HG03045 (cell line): ENCODE data around the gene OST4.
"Not testable (repeated sequence)": the region's sequence is repeated elsewhere in the genome, so short reads cannot be mapped to it uniquely, and the experiment has no call there.

Source experiments
- ATAC-seq: cut with Tn5 transposase; IDR thresholded peaks from one replicate; pipeline ENCODE4 v1.9.1; 2021; ENCODE audit warnings: mild to moderate bottlenecking, moderate library complexity; ENCODE audit not compliant: unreplicated experiment

The OST4 gene

DNA sequence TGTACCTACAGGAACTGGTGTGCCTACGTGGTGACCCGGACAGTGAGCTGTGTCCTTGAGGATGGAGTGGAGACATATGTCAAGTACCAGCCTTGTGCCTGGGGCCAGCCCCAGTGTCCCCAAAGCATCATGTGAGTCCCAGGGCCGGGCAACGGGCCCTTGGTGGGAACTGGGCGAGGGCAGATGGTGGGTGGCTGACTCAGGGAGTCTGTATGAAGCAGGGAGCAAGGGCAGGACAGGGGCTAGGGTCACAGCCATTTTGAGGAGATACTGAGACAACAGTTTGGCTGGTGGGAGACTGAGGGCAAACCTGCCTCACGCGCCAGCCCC is 8.7 kb upstream of the OST4 start:
- no peak for ATAC-seq

DNA sequence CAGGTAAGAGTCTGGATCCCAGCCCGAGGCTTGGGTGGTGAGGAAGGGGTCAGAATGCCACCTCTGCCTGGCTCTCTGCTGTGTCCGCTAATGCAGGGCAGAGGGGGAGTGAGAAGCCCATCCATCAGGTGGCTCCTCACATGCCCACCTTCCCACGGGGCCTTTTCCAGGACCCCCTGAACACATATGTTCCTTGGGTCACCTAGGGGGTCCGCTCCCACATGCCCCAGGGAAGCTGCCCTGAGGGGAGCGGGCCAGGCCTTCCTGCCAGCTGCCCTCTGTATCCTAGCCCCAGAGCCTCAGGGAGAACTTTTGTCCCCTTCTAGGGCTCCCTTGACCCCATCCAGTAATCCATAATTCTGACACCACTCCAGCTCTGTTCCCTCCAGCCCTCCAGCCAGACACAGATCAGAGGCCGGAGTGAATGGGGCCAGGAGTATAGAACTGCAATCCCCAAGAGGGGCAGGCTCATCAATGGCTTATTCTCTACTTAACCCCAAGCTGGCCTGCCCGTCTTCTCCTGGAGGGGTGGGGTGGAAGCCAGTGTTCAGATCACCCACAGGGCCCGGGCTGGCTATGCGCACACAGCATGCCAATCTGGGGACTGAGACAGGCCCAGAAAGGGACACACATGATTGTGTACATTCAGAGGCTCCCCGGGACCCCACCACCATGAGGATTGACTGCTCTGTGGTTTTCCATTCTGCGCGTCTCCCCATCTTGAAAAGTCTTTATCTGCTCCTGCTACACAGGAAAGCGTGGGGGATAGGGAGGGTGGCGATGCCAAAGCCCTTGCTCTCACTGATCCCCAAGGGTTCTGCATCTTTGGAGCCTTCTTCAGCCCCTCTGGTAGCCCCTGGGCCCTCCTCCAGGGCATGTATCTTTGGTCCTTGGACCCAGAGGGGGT is 8.0 kb upstream of the OST4 start:
- ATAC-seq, result no peak

DNA sequence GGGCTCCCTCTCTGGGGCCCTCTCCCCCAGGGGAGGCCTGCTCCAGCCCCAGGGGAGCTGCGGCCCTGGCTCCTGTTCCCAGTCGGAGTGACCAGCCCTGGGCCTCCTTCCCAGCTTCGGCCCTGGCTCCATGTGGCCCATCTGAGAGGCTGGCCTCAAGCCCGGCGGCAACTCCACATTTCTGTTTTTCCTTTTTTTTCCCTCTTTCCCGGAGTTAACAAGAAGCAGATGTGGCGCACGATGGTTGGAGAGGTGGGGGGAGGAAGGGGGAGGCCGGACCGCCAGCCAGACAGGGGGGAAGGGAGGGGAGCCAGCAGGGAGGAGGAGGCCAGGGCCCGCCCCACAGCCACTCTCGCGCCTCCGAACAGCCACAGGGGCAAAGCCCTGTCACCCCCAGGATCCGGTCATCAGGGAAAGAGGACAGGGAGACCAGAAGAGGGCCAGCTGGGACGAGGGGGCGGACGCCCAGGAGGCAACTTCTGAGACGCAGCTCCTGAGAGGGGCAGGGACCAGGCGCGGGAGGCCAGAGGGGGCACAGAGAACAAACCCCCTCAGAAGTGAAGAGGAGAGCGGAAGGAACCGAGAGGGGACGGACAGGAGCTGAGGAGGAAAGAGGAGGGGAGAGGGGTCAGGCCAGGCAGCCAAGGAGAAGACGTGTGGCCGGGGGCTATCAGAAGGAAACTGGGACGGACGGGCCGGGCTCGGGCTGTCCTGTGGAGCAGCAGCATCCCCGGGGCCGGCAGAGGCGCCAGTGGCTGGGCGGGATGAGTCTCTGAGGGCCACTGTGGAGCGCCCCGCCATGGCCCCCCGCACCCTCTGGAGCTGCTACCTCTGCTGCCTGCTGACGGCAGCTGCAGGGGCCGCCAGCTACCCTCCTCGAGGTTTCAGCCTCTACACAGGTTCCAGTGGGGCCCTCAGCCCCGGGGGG is 7.1 kb upstream of the OST4 start, which contains the start of gene EMILIN1:
EMILIN1 (plus strand) TSS at position 349 of the 928 bp plus-strand sequence; CDS start at position 800, 451 bp downstream.
- ATAC-seq, result no peak

DNA sequence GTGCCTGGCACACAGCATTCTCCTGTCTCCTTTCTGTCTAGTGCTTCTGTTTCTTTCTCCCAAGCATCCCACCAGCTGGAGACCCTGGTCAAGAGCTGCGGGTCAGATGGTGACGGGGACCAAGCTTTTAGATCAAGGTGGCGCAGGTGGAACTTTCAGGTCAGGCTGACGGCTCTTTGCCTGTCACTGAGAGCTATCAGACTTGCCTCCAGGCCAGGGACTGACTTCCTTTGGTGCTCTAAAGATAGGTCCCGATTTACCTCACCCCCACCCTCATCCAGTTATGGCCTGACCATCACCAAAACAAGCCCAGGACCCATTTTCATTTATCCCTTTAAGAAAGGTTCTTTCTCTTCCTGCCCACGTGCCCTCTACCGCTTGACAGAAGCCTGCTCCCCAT is 5.8 kb upstream of the OST4 start:
- no peak for ATAC-seq

DNA sequence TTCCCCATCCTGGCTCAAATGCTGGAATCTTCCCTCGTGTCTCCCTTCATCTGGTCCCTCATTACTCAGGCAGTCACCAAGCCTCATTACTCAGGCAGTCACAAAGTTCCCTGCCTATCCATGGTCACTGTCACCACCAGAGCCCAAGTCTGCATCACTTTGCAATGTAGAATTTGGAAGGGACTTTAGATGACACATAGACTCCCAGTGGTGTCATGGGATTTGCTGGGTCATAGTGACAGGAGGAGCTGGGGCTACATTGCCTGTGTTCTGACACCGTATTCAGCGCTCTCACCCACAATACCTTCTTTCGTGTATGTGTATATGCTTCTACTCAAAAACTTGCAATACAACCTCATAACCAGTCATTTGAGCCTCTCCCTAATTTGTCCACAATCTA is 4.9 kb upstream of the OST4 start:
- ATAC-seq, result no peak

DNA sequence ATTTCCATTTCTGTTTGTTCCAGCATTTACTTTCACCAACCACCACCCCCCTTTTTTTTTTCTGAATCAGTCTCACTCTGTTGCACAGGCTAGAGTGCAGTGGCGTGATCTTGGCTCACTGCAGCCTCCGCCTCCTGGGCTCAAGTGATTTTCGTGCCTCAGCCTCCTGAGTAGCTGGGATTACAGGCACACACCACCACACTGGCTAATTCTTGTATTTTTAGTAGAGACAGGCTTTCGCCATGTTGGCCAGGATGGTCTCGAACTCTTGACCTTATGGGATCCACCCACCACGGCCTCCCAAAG is 4.1 kb upstream of the OST4 start:
- ATAC-seq, result not testable (repeated sequence)

DNA sequence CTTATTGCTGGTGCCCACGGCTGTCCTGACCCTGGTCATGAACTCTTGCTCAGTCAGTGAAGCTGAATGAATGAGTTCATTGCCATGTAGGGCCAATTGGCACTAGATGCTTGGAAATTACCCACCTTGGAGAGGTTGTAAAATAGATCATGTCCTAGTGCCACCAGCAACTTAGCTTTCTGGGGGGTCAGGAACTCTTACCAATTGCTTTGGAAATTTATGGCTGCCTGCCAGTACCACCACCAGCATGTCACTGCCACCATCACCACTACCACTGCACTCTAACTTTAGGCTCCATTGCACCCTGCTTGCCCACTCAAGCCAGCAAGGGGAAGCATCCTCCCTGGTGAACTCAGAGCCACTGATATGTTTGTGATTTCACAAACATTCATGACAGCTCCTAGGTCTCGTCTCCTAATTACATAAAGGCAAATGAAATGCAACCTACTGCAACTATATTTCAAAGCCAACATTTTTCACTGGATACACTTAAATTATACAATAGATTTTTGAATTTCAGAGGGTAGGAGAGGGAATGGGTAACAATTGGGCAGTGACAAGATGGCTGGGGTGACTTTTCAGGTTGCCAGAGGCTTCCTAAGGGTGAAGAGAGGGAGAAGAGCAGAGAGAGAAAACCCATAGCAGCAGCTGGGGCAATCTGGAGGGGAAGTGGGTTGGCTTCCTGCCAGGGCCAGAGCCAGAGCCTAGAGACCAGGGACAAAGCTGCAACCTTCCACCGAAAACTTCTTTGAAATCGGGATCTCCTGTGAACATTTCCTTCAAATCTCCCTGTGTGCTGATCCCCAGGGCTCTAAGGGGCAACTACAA is 3.5 kb upstream of the OST4 start:
- ATAC-seq, result no peak

DNA sequence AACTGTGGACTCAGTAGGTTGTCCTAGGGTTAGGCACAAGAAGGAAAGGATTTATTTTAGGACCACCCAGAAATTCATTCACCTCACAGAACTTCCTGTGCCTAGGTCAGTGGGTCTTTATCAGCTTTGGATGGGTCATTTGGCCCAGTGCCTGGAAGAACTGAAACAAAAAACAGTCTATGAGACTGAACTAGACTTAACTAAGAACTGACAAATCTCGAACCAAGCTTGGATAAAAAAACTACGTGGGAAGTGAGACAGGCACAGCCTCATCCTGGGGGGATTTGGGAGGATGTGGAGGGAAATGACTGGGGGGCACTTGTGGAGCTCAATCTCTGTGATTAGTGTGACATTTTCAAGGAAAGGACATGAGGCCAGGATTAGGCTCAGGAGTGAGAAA is 2.3 kb upstream of the OST4 start:
- no peak for ATAC-seq

DNA sequence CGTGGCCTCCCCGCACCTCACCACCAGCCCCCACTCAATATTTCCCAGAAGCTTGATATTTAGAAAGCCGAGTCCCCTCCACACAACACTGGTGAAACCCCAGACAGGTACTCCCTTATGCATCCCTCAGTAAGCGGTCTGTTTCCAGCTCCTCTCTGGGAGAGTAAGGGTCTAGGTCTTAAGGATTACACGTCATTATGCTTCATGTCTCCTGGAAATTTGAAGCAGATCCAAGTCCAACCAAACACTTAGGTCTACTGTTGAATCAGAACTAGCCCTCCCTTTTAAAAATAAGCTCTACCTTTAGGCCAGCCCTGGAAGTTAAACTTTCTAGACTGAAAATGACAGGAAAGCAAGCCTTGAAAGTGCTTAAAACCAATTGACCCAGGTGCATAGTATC is 1.5 kb upstream of the OST4 start:
- ATAC-seq, result no peak

DNA sequence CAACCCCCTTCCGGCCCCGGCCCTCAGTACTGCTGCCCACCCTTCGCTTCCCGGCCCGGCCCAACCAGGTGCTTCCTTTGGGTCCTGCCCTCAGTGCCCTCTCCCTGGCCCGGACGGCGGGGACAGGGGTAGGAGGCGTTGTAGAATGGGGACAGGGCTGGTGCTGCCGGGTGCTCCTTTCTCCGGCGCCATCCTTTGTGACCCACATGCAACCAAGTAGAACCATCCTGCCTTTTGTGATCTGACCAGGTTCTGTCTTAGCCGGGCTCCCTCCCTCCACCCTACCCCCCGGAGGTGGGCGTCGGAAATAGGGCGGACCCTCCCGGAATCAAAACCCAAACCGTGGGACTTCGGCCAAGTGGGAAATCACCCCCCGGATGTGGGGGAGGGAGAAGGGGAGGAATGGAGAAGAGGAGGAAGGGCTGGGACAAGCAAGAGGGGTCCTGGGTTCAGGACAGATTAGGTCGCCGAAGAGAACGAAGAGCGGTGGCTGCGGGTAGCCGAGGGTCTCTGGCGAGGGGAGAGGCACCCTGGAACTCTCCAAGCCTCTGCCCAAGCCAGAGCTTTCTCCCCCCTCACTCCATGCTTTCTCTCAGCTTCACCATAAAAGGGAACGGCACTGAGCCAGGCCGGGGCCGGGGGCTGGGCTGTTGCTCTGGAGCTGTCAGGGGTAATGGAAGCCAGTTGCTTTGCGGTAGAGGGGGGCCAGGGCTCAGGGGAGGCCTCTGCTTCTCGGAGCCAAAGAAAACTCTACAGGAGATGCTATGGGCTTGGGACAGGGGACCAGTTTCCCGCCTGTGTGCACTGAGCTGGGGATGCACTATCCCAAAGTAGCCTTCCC is 756 bp upstream of the OST4 start:
- ATAC-seq, result peak; percentile 18

DNA sequence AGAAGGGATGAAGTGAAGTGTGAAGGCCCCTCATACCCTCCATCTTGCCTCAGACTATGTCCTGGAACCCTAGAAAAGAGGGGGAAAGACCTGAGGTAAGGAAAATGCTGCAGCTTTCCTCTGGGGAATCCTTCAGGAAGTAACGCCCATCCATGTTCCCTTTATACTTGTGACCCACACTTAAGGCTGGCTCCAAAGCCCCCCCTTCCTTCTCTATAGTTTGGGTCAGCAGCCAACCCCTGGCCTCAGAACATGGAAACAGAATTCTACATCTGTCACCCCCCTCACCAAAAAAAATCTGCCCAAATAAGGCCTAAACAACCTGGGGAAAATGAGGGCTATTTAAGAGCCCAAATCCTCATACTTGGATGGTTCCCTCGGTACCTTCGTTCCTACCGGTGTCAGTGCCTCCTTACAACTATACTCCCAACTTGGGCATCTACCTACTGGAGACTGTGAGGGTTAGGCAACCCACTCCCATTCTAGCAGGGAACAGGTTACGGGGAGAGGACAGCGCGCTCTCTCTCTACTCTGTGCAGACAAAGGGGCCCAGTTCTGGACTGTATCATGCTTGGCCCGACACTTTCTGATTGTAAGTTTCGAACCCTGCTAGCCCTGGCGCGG is 689 bp downstream of the OST4 start:
- ATAC-seq, result peak; percentile 15

DNA sequence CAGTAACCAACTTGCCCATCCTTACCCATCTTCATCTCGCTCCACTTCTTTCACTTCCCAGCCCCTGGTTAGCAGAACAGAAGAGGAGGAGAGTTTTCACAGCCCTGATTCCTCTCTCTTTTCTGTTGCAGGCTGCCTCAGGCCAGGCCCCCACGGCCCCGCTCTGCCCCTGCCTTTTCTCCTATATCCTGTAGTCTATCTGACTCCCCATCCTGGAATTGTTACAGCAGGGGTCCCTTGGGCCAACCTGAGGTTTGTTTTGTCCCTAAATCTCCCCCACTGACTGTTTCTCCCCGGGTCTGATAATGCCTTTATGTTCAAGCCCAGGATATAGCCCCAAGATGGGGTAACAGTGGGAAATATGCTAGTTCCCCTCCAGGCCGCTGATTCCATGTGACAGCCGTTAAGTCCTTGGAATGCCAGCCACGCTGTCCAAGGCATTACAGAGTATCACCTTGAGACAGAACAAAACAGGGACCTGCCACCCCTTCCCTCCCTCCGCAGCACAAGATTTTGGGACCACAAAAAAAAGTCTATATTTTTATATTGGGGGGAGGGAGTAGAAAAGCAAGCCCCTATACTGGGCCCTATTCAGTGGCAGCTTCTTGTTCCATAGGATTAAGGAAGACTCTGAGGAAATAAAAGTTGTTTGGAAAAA is 1.4 kb downstream of the OST4 start:
- no peak for ATAC-seq

DNA sequence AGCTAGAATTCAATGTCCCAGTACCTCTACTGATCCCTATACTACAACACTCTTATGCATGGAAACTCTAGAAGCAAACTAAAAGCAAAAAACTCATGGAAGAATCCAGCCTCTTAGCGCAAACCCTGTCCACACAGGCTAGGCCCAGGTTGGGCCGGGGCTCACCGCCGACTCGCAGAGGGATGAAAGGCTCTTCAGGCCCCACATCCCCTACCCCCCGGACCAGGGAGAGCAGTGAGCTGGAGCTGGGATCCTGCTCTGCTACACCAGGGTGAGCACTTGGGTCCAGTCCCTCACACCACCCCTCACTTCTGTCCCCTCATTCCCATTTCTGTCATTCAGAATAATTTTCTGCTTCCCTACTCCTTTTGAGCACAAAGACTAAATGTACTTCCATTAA is 2.0 kb downstream of the OST4 start:
- no peak for ATAC-seq

DNA sequence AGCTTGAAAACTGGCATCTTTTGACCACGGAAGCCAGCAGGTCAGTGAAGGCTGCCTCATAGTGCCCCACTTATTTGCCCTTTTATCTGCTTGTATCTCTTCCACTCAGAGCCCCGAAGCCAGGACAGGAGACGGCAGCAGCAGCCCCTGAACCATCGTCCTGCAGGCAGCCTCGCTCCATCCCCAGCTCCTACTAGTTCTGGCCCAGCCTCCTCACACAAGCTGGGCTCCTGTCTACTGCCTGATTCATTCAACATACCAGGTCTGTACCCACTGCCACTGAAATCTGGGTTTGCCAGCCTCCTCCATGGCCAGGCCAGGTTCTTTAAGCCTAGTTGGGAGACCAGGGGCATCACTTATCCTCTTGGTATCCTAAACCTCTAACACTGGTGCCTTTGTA is 4.1 kb downstream of the OST4 start:
- no peak for ATAC-seq

DNA sequence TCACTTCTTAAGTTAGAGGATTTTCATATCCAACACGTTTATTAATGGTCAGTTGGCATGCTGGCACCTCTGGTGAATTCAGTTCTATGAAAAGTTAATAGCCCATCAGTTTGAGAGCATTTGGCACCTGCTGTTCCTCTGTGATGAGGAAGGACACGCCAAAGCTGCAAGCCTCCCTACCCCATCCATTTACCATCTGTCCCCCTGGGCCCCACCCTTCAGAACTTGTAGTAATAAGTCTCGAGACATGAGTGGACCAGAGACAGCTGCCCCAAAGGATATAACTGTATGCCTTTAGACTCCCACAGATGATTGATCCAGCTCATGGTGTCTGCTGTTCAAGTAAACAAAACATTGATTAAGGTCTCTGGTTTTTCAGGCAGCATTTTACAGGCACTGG is 6.3 kb downstream of the OST4 start:
- no peak for ATAC-seq

DNA sequence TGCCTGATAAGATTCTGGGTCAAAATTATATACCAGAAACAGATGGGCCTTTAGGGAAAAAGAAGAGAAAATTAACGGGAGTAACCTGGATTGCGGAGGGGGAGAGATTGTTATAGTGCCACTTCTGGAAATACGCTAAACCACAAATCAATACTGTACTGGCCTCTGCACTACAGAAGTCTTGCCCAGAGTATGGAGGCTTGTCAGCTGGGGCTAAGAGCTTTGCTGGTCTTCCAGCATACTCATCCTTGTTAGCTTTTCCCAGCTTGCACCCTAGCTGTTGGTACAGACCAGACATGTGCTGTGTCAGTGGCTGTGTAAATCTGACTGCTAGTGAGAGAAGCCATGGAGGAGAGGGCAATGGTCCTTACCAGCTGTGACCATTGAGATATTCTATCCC is 11.1 kb downstream of the OST4 start:
- ATAC-seq, result no peak

DNA sequence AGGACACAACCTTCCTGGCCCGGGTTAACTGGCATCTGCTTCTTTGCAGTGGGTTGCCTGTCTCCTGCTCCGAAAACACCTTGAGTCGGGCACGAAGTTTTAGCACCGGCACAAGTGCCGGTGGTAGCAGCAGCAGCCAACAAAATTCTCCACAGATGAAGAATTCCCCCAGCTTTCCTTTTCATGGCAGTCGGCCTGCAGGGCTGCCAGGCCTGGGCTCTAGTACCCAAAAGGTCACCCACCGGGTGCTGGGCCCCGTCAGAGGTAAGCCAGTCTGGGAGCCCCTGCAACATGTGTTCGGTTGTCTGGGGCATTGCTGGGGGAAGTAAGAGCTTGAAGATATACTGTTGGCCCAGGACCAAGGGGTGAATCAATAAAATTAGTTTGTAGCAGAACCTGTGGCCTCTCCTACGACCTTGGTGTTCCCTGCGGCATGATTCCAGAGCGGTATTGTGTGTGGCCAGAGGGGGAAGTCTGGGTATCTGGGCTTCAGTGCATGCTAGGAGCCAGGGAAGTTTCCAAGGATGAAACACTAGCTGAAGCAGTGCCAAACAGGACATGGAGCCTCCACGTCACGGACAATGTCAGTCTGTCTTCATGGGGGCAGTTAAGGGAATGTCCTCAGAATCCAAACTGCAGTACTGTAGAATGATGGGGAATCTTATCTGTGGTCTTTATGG is 12.2 kb downstream of the OST4 start:
- no peak for ATAC-seq

DNA sequence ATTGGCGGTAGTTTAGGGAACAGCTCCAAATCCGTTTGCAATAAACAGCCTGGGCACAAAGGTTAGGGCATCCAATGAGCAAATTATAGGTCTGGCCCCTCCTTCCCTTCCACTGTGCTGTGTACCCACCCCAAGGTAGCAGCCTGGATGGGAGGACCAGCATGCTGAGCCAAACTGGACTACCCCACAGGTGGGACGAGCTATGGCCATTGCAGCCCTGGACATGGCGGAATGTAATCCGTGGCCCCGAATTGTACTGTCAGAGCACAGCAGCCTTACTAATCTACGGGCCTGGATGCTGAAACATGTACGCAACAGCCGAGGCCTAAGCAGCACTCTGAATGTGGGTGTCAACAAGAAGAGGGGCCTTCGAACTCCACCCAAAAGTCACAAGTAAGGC is 13.2 kb downstream of the OST4 start:
- no peak for ATAC-seq

DNA sequence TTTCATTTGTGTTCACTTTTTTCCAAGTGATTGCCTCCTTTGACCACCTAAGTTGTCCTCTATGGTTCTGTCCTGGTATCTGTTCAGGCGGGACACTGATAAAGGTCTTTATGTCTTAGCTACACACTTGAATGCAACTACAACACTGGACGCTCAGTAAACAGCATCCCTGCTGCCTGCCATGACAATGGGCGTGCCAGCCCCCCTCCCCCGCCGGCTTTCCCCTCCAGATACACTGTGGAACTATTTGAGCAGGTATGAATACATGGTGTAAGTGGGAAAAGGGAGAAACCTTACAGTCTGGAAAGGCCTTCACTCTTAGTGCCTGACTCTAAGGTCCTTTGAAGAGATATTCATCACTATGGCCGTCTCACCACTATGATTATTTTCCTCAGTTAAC is 14.3 kb downstream of the OST4 start:
- ATAC-seq, result no peak
